Retinal pigment epithelial cell (primary cell): ENCODE measurements around the gene SENP1.

Source experiments
- DNase-seq: peaks from one replicate; pipeline ENCODE4 v3.0.0-alpha.2; 2010; ENCODE audit warnings: low read depth
- H3K4me3 ChIP-seq: 2 replicates; pipeline ENCODE4 v1.5.1; 2011; ENCODE audit warnings: mild to moderate bottlenecking, low read length, control low read depth, moderate library complexity
- TF ChIP-seq, protein P1 (sequence below): conservative IDR thresholded peaks from 2 replicates; pipeline ENCODE4 v1.5.1; 2011; ENCODE audit warnings: low read depth, low read length, control low read depth, inconsistent platforms

Gene SENP1

DNA sequence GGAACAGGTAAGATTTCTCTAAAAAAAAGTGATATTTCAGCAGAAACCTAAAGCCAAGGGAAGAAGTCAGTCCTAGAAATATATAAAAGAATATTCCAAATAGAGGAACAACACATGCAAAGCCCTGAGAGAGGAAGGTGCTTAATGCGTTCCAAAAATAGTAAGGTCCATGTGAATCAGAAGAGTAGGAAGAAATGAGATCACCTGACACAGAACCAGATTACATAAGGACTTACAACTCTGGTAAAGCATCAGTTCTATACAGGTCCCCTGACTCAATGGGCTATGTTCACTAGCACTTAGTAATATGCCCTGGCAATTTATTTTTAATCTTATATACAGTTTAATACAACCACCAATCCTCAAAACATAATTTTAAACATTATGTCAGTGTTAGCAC, 30.0 kb downstream of the SENP1 start:
- TF ChIP-seq, protein P1, sequence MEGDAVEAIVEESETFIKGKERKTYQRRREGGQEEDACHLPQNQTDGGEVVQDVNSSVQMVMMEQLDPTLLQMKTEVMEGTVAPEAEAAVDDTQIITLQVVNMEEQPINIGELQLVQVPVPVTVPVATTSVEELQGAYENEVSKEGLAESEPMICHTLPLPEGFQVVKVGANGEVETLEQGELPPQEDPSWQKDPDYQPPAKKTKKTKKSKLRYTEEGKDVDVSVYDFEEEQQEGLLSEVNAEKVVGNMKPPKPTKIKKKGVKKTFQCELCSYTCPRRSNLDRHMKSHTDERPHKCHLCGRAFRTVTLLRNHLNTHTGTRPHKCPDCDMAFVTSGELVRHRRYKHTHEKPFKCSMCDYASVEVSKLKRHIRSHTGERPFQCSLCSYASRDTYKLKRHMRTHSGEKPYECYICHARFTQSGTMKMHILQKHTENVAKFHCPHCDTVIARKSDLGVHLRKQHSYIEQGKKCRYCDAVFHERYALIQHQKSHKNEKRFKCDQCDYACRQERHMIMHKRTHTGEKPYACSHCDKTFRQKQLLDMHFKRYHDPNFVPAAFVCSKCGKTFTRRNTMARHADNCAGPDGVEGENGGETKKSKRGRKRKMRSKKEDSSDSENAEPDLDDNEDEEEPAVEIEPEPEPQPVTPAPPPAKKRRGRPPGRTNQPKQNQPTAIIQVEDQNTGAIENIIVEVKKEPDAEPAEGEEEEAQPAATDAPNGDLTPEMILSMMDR = no peak
- no peak overlapping the region for H3K4me3 ChIP-seq
- no peak for DNase-seq

DNA sequence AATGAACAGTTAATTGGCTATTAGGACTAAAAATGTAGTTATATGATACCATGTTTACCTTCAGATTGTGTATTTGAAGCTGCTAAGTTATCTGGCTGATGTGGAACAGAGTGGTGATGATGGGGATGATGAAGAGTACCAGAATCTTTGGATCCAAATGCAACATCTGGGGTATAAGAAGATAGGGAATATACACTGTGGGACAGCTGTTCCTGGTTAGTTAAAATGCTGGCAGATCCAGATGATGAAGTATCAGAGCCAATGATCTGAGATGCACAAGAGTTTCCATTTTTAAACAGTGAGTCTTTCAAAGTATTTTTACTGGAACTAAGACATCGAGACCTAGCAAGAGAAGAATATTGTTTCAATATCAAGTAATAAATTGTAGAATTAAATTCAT, 31.6 kb downstream of the SENP1 start:
- TF ChIP-seq, protein P1 = no peak
- no peak overlapping the region for H3K4me3 ChIP-seq
- DNase-seq = no peak

DNA sequence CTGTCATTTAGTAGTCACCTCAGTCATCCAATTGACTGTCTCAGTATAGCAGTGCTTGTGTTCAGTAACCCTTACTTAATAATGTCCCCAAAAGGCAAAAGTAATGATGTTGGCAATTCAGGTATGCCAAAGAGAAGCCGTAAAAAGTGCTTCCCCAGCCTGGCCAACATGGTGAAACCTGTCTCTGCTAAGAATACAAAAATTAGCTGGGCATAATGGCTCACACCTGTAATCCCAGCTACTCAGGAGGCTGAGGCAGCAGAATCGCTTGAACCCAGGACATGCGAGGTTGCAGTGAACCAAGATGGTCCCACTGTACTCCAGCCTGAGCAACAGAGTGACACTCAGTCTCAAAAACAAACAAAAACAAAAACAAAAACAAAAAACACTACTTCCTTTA, 33.6 kb downstream of the SENP1 start:
- TF ChIP-seq, protein P1 = no peak

DNA sequence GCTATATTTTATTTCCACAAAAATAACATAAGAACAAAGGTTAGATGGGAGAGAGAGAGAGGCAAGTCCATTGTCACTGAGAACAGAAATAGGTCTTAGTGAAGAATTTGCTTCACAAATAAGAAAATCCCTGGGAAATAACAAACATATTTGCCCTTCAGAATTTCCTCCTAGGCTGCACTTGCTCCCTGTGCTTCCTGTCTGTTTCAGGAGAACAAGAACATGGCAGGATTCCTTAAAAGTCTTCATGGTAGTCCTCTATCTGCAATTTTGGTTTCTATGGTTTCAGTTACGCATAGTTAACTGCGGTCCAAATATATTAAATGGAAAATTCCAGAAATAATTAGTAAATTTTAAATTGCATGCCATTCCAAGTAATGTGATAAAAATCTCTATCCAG, 34.1 kb downstream of the SENP1 start:
- H3K4me3 ChIP-seq = no peak overlapping the region
- no peak for DNase-seq
- TF ChIP-seq, protein P1 = no peak

More for the DNA sequence above, 33.6 kb downstream of the SENP1 start:
- DNase-seq = no peak
- no peak overlapping the region for H3K4me3 ChIP-seq

DNA sequence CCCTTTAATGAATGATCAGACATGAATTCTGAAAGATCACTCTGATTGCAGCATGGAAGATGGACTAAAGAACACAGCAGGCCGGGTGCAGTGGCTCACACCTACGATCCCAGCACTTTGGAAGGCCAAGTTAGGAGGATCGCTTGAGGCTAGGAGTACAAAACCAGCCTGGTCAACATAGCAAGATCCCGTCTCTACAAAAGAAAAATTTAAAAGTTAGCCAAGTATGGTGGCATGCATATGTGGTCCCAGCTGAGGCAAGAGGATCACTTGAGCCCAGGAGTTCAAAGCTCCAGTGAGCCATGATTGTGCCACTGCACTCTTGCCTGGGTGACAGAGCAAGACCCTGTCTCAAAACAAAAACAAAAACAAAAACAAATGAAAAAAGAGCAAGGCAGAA, 35.1 kb downstream of the SENP1 start:
- H3K4me3 ChIP-seq = no peak overlapping the region
- TF ChIP-seq, protein P1 = no peak
- no peak for DNase-seq

DNA sequence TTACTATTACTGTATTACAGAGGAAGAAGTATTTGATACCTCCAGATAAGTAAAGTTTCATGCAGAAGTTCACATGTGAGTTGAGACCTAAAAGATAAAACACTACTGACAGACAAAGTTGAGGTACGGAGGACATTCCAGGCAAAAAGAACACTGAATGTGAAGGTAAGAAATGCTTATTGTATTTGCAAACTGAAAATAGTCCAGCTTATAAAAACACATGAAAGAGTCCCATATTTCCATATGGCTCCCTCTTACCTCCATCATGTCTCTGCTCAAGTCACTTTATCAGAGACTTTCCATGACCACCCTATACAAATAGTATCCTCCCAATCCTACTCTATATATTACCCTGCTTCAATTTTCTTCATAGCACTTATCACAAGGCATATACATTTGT, 35.8 kb downstream of the SENP1 start:
- no peak for DNase-seq
- no peak overlapping the region for H3K4me3 ChIP-seq
- TF ChIP-seq, protein P1 = no peak

DNA sequence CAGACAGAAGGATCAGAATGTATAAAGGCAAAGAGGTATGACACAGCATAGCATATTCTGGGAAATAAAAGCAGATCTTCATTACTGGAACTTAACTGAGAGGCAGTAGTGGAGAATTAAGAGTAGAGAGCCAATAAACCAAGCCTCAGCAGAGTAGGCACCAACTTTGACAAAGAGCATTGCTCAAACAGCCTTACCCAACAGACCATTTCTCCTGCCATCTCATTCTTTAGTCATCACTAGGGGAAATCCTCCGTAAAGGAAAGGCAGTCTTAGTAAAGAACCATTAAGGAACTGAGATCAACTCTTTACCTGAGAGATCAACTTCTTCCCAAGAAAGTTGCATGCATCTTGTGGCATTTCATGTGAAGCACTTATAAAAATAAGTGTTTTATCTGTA, 36.6 kb downstream of the SENP1 start:
- H3K4me3 ChIP-seq = no peak overlapping the region
- TF ChIP-seq, protein P1 = no peak
- DNase-seq = no peak
